Activated CD4-positive, CD25-positive, alpha-beta regulatory T cell treated with anti-CD3 and anti-CD28 coated beads, Interleukin-2, amount 50 U/mL, for 72 hours (primary cell): ENCODE data around the gene IPO13.

ENCODE experiments used
- DNase-seq: peaks from one replicate; pipeline ENCODE4 v3.0.0; 2021

IPO13 gene

DNA sequence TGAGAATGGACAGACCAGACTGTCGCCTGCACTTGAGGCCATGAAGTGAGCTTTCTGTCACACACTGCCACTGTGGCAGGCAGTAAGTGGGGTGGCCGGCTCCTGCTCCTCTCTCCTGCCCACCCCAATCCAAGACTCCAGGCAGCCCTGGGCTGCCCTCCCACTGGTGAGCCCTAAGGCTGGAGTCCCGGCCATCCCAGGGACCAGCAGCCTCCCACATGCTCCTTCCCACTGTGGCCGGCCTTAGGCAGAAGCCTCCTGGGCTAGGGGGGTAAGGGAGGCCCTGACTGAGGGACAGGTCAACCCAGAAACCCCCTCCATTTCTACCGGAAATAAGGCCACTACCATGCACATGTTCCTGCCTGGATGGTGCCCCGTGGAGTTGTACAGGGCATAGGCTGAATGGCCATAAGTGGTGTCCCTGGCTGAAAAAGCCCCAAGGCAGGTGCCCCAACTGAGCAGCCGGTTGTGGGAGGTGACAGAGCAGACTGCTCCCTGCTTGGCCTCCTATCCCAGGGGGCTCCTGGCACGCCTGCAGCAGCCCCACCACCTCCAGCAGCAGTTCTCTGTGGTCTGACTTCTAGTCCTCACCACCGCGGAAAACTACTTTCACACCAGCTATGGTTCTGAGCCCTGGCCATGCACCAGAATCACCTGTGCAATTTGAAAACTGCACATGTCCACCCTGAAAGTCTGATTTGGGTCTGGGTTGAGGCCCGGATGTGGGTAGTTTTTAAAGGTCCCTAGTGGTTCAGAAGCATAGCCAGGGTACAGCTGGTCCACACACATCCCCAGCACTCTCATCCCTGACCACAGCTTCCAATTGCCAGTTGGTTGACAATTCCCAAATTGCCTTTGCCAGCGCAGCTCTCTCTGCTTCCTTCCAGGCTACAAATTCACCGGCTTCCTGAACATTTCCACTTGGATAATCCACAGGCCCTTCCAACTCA lies 14.8 kb upstream of the IPO13 start:
- DNase-seq: no peak

- DNase-seq: no peak
These were observed 13.9 kb upstream of the IPO13 start for GRCh38 chr1:43932786-43933385.

DNA sequence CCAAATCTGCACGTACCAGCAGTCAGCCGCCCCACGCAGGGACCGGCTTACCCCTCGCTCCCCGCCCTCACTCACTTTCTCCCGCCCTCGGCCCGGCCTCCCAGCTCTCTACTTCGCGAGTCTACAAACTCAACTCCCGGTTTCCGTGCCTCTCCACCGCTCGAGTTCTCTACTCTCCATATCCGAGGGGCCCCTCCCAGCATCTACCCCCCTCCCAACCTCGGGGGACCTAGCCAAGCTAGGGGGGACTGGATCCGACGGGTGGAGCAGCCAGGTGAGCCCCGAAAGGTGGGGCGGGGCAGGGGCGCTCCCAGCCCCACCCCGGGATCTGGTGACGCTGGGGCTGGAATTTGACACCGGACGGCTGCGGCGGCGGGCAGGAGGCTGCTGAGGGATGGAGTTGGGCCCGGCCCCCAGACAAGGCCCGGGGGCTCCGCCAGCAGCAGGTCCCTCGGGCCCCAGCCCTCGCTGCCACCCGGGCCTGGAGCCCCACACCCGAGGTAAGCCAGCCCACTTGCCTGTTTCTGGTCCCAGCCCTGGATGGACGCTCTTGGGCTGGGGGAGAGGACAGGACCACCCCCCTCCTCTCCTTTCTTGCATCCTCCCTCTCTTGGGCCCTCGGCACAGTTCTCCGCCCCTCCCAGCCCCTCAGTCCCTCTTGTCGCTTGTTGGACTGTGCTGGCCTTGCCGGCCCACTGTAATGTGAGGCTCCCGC lies 13.2 kb upstream of the IPO13 start, which contains the start of gene ARTN:
Gene ARTN (plus strand): TSS at position 416 of the 715 bp plus-strand sequence. CDS start 1,856 bp downstream, outside the sequence.
- DNase-seq: no peak

GRCh38 chr1:43934101-43934985 lies 12.4 kb upstream of the IPO13 start:
- peak; percentile 53 for DNase-seq

DNA sequence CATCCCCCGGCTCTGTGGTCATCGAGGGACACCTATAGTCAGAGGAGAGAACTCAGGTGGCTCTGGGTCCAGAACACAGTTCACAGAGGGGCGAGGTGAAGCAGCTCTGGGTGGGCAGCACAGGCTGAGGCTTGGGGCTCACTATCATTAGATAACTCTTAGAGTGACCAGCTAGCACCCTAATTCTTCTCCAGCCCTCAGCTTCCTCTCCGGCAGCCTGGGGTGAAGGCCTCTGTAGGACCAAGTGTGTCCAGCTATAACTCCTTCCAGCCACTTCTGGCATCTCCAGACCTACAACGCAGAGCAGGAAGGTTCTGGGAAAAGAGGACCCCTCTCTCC lies 11.8 kb upstream of the IPO13 start:
- no peak for DNase-seq

DNA sequence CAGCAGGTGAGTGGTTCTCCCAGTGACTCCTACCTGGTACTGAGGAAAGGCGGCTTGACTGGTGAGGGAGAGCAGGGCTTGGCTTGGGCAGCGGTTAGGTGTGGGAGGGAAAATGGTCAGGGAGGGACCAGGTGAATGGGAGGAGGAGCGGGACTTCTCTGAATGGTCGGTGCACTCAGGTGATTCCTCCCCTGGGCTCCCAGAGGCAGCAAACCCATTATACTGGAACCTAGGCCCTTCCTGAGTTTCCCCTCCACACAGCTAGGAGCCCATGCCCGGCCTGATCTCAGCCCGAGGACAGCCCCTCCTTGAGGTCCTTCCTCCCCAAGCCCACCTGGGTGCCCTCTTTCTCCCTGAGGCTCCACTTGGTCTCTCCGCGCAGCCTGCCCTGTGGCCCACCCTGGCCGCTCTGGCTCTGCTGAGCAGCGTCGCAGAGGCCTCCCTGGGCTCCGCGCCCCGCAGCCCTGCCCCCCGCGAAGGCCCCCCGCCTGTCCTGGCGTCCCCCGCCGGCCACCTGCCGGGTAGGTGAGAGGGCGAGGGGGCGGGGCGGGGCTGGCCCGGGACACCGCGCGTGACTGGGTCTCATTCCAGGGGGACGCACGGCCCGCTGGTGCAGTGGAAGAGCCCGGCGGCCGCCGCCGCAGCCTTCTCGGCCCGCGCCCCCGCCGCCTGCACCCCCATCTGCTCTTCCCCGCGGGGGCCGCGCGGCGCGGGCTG lies 10.9 kb upstream of the IPO13 start:
- no peak for DNase-seq

DNA sequence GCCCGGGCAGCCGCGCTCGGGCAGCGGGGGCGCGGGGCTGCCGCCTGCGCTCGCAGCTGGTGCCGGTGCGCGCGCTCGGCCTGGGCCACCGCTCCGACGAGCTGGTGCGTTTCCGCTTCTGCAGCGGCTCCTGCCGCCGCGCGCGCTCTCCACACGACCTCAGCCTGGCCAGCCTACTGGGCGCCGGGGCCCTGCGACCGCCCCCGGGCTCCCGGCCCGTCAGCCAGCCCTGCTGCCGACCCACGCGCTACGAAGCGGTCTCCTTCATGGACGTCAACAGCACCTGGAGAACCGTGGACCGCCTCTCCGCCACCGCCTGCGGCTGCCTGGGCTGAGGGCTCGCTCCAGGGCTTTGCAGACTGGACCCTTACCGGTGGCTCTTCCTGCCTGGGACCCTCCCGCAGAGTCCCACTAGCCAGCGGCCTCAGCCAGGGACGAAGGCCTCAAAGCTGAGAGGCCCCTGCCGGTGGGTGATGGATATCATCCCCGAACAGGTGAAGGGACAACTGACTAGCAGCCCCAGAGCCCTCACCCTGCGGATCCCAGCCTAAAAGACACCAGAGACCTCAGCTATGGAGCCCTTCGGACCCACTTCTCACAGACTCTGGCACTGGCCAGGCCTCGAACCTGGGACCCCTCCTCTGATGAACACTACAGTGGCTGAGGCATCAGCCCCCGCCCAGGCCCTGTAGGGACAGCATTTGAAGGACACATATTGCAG lies 10.2 kb upstream of the IPO13 start:
- no peak for DNase-seq

DNA sequence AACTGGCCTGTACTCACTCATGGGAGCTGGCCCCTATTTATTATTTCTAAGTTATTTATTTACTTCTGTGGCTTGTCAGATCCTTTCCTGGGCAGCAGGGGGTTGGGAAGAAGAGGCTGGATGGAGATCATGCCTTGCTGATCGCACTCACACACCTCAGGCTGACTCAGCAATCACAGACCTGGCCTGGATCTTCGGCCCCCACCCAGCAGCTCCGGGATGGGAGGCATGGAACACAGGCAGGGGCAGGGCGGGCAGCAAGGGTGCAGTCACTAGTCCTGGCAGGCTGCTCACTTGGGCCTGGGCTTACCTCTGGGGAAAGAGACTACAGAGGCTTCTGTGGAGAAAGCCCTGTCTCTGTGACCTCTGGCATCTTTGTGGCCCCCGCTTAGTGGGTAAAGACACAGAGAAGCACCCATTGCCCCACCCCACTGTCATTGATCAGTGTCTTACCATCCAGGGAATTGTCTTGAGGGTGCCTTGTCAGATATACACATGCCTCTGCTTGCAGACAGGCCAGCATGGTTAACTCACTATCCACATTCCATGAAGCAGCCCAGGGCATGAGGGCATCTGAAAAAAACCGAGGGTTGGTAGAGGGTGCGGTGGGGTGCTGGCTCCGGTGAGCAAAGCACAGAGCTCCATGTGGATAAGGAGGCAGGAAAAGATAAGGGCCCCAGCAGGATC lies 9.4 kb upstream of the IPO13 start:
- no peak for DNase-seq

DNA sequence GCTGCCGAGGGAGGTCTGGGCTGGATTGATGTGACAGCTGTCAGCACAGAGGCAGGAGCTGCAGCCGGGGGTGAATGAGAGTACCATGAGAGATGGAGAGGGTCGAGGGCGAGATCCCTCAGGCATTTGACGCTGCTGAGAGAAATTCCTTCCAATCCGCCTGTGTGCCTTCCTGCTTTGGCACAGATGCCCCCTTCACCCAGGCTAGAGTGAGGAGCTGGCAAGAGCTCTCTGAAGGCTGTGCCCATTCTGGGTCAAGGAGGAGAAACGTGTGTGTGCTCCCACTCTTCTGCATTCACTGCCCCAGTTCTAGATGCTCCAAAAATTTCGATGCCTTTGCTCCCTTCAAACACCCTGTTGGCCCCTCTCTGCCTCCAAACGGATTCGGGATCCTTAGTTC lies 8.4 kb upstream of the IPO13 start:
- DNase-seq: no peak

- DNase-seq: no peak
These were observed 7.7 kb upstream of the IPO13 start for GRCh38 chr1:43938892-43939587.

DNA sequence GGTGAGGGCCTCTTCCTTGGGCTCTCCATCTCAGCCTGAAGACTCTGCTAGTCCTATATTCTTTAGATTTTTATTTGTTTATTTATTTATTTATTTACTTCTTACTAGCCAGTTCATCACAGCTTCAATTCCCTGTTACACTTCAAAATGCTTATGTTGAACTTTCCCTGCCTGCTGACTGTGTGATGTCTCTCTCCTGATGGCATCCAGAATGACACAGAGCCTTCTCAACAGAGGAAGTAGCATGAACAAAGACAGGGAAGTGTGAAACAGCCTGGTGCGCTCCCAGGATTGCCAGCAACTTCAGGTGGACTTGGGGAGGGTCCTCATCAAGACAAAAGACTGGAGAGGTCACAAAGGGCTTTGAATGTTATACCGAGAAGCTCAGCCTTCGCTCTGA lies 4.3 kb upstream of the IPO13 start:
- DNase-seq: no peak

GRCh38 chr1:43944860-43945259 lies 1.9 kb upstream of the IPO13 start:
- DNase-seq: no peak

- DNase-seq: no peak
These were observed 995 bp upstream of the IPO13 start for GRCh38 chr1:43945674-43946235.

GRCh38 chr1:43947061-43947873 lies 517 bp downstream of the IPO13 start:
- no peak for DNase-seq

DNA sequence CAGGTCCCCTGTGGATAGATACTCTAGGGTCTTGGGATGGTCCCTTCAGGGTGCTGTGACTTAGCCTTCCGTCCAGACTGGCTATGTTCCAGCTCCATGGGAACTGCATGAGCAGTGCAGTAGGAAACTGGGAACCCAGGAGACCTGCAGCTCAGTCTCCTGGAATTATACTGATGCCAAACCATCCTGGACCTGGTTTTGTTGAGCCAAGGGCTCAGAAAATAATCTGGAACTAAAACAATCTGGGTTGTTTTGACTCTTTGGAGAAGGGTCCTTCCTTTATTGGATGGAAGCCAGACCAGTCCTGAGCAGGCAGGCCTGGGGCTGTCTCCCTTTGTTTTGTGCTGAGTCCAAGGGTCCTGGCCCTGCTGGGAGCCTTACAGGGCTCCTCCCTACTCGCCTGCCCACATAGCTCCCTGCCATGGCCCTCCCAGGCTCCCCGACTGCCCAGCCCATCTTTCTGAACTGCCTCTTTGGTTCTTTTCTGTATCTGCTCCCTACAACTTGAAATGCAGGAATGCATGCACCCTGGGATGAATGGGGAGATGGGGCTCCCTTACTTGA lies 1.2 kb downstream of the IPO13 start:
- DNase-seq: no peak

DNA sequence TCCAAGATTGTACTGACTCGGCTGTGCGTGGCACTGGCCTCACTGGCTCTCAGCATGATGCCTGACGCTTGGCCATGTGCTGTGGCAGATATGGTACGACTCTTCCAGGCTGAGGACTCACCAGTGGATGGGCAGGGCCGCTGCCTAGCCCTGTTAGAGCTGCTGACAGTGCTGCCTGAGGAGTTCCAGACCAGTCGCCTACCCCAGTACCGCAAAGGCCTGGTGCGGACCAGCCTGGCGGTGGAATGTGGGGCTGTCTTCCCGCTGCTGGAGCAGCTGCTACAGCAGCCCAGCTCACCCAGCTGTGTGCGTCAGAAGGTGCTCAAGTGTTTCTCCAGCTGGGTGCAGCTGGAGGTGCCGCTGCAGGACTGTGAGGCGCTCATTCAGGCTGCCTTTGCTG lies 2.9 kb downstream of the IPO13 start:
- no peak for DNase-seq

- DNase-seq: no peak
These were observed 4.6 kb downstream of the IPO13 start for GRCh38 chr1:43951021-43951985.
